PC-9 (cell line): ENCODE results near the gene SARNP. TPM values are rescaled to one million over a fixed set of nuclear protein-coding genes. Genes with fewer than 3 reads are reported as not detected.

ENCODE experiments used
- BruUV-seq: library from RNA; stranded (reverse); fragments of 400-500 nt; replicated peaks from 2 replicates; lab custom pipeline; 2021; lab: Mats Ljungman, UMichigan
- CTCF ChIA-PET: fragments of 300-600 bp; sonication (Branson Sonifier 250); formaldehyde crosslinking; loops from one replicate; lab custom pipeline; 2022; ENCODE audit warnings: antibody characterized with exemption; lab: Charles Lee
- POLR2A ChIA-PET: fragments of 300-600 bp; sonication (Branson Sonifier 250); formaldehyde crosslinking; loops from one replicate; lab custom pipeline; 2022; ENCODE audit warnings: antibody characterized with exemption; ENCODE audit not compliant: unreplicated experiment; lab: Charles Lee
- DNase-seq, 2 experiments: peaks; one replicate each; pipeline versions ENCODE4 v3.0.0 to v3.0.0-alpha.2; 2015 to 2022; ENCODE audit warnings: mixed read lengths in 1 of 2
- H2AFZ ChIP-seq: fragments of 200-600 bp; sonication (generic); 2 replicates; pipeline ENCODE4 v1.8.1; 2017; ENCODE audit warnings: antibody characterized with exemption
- H3F3A ChIP-seq: fragments of 200-600 bp; sonication (generic); 2 replicates; pipeline ENCODE4 v1.8.1; 2017; ENCODE audit warnings: antibody characterized with exemption, mild to moderate bottlenecking, low read depth; ENCODE audit not compliant: insufficient read depth
- H3K27ac ChIP-seq: fragments of 200-600 bp; sonication (generic); 2 replicates; pipeline ENCODE4 v1.6.1; 2016; ENCODE audit warnings: mixed run types
- H3K27me3 ChIP-seq: fragments of 200-600 bp; sonication (generic); 2 replicates; pipeline ENCODE4 v1.6.1; 2016; ENCODE audit warnings: low read depth, mixed run types; ENCODE audit not compliant: insufficient read depth
- H3K36me3 ChIP-seq: fragments of 200-600 bp; sonication (generic); 2 replicates; pipeline ENCODE4 v1.6.1; 2016; ENCODE audit warnings: low read depth, mixed run types
- H3K4me1 ChIP-seq: fragments of 200-600 bp; sonication (generic); replicated peaks from 2 replicates; pipeline ENCODE4 v1.6.1; 2016; ENCODE audit warnings: mixed run types; ENCODE audit not compliant: insufficient read depth
- H3K4me2 ChIP-seq: fragments of 200-600 bp; sonication (generic); 2 replicates; pipeline ENCODE4 v1.6.1; 2017; ENCODE audit warnings: mixed run types
- H3K4me3 ChIP-seq: fragments of 200-600 bp; sonication (generic); 2 replicates; pipeline ENCODE4 v1.6.1; 2016; ENCODE audit warnings: mixed run types
- H3K79me2 ChIP-seq: fragments of 200-600 bp; sonication (generic); 2 replicates; pipeline ENCODE4 v1.6.1; 2017; ENCODE audit warnings: low read depth, mixed run types
- H3K9me2 ChIP-seq: fragments of 200-600 bp; sonication (generic); 2 replicates; pipeline ENCODE4 v1.8.1; 2017; ENCODE audit warnings: mild to moderate bottlenecking; ENCODE audit not compliant: insufficient read depth
- H3K9me3 ChIP-seq: fragments of 200-600 bp; sonication (generic); 2 replicates; pipeline ENCODE4 v1.8.1; 2016; ENCODE audit warnings: low read depth; ENCODE audit not compliant: insufficient read depth
- H4K20me1 ChIP-seq: fragments of 200-600 bp; sonication (generic); 2 replicates; pipeline ENCODE4 v1.8.1; 2017; ENCODE audit not compliant: insufficient read depth
- EZH2 ChIP-seq: fragments of 200-600 bp; sonication (generic); IDR thresholded peaks from 2 replicates; pipeline ENCODE4 v1.8.0; 2017; ENCODE audit warnings: antibody characterized with exemption, low read depth
- intact Hi-C: fragments of 100-400 bp; cut with micrococcal nuclease; formaldehyde crosslinking; loops from one replicate; pipeline ENCODE4 v1.10.0; 2022; ENCODE audit not compliant: unreplicated experiment
- total RNA-seq: library from RNA; stranded (reverse); gene quantifications from 2 replicates; pipeline ENCODE4 v1.2.3, GENCODE V29; 2021
- TF ChIP-seq, protein P1 (sequence below): fragments of 200-600 bp; sonication (generic); conservative IDR thresholded peaks from 2 replicates; pipeline ENCODE4 v1.6.1; 2017; ENCODE audit warnings: mixed run types, antibody characterized with exemption, mild to moderate bottlenecking, moderate library complexity

The SARNP gene
- total RNA-seq, 1 experiment from 2014 or later: 74.8 TPM

DNA sequence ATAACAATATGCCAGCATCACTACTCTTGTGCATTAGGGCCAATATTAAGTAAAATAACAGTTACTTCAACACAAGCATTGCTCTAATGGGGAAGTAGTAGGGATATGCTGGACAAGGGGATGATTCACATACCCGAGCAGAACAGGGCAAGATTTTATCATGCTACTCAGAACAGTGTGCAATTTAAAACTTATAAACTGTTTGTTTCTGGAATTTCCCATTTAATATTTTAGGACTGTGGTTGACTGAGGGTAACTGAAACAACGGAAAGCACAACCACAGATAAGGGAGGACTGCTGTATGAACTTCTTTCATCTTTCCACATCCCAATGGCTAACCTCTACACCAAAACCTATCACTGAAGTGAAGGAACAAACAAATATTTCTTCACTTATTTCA, 36.8 kb downstream of the SARNP start:
- no peaks in the 10 kb centered on the region for H3K4me1 ChIP-seq
- POLR2A ChIA-PET: no interaction called here
- H3F3A ChIP-seq: no peaks in the 10 kb centered on the region; the same call in 1 of the 2 replicates
- no peaks in the 10 kb centered on the region; the same call in none of the 2 replicates for H4K20me1 ChIP-seq
- H2AFZ ChIP-seq: no peak overlapping the region
- peaks cover 28% of the 10 kb centered on the region; the same call in 1 of the 2 replicates for H3K36me3 ChIP-seq
- intact Hi-C loops: no loop called here
- H3K4me2 ChIP-seq: no peak overlapping the region
- no TSS peak for BruUV-seq
- H3K79me2 ChIP-seq: no peaks in the 10 kb centered on the region
- no peak overlapping the region for H3K4me3 ChIP-seq
- H3K27ac ChIP-seq: no peak overlapping the region
- H3K9me2 ChIP-seq: no peaks in the 10 kb centered on the region
- CTCF ChIA-PET: no interaction called here
- DNase-seq: no peak
- TF ChIP-seq, protein P1, sequence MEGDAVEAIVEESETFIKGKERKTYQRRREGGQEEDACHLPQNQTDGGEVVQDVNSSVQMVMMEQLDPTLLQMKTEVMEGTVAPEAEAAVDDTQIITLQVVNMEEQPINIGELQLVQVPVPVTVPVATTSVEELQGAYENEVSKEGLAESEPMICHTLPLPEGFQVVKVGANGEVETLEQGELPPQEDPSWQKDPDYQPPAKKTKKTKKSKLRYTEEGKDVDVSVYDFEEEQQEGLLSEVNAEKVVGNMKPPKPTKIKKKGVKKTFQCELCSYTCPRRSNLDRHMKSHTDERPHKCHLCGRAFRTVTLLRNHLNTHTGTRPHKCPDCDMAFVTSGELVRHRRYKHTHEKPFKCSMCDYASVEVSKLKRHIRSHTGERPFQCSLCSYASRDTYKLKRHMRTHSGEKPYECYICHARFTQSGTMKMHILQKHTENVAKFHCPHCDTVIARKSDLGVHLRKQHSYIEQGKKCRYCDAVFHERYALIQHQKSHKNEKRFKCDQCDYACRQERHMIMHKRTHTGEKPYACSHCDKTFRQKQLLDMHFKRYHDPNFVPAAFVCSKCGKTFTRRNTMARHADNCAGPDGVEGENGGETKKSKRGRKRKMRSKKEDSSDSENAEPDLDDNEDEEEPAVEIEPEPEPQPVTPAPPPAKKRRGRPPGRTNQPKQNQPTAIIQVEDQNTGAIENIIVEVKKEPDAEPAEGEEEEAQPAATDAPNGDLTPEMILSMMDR: no peak
- no peak for TF ChIP-seq EZH2
- H3K27me3 ChIP-seq: no peaks in the 10 kb centered on the region
- no peaks in the 10 kb centered on the region for H3K9me3 ChIP-seq

DNA sequence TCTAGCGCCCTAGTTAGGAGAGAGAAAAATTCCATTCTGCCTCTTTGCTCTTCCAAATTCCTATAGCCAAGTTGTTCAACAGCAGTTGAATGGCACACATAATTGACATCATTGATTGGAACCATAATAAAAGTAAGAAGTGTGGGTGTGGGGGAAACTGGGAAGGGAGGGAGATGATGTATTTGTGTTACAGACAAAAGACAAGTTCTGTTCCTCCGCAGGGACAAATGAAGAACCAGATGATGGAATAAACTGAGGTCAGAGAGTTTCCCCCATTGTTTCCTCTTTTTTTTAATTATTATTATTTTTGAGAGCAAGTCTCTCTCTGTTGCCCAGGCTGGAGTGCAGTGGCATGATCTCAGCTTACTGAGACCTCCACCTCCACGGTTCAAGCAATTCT, 39.7 kb downstream of the SARNP start:
- no TSS peak for BruUV-seq
- Histone ChIP-seq H3K27ac (no peak overlapping the region), H3F3A (no peaks in the 10 kb centered on the region), H3K4me3 (no peak overlapping the region), H3K4me2 (no peak overlapping the region), H3K27me3 (no peaks in the 10 kb centered on the region), H2AFZ (no peak overlapping the region), H3K9me2 (no peaks in the 10 kb centered on the region), H3K4me1 (no peaks in the 10 kb centered on the region), H4K20me1 (no peaks in the 10 kb centered on the region; the same call in 1 of the 2 replicates), H3K79me2 (no peaks in the 10 kb centered on the region), H3K36me3 (0 out of 2 replicates have a peak, but pooled peaks cover 14% of the 10 kb centered on the region), H3K9me3 (no peaks in the 10 kb centered on the region)
- no peak for TF ChIP-seq EZH2
- TF ChIP-seq, protein P1: no peak
- intact Hi-C loops: no loop called here
- CTCF ChIA-PET: no interaction called here
- DNase-seq: no peak
- POLR2A ChIA-PET: no interaction called here

DNA sequence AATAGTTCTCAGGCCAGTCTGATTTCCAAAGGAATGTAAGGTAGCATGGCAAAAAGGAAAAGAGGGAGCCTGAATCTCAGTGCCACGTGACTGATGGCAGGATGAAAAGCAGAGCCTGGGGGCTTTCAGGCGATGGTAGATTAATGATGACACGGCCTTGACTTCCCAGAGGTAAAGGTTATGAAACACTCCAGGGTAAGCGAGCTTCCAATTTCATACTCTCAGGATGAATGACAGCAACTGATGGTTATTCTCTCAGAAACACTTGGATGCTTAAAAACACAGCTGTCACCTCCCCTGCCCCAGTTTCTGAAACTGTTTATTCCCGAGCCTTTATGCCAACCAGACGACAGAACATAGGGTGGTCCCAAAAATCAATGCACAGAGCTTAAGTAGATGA, 45.8 kb downstream of the SARNP start:
- no peaks in the 10 kb centered on the region for H3K9me3 ChIP-seq
- CTCF ChIA-PET: interaction anchor here (0.6 kb wide), 1 partner anchor 279 kb away, joined by 4 read pairs; no protein-coding TSS in a partner anchor
- no peak overlapping the region for H3K27ac ChIP-seq
- no peaks in the 10 kb centered on the region for H3K9me2 ChIP-seq
- H2AFZ ChIP-seq: no peak overlapping the region
- no peaks in the 10 kb centered on the region for H3K4me1 ChIP-seq
- peaks cover 2% of the 10 kb centered on the region; the same call in 1 of the 2 replicates for H4K20me1 ChIP-seq
- no peaks in the 10 kb centered on the region for H3F3A ChIP-seq
- intact Hi-C loops: no loop called here
- no TSS peak for BruUV-seq
- POLR2A ChIA-PET: no interaction called here
- TF ChIP-seq EZH2: no peak
- TF ChIP-seq, protein P1: no peak
- no peak overlapping the region for H3K4me2 ChIP-seq
- no peak for DNase-seq
- no peaks in the 10 kb centered on the region for H3K79me2 ChIP-seq
- 0 out of 2 replicates have a peak, but pooled peaks cover 7% of the 10 kb centered on the region for H3K36me3 ChIP-seq
- H3K4me3 ChIP-seq: no peak overlapping the region
- H3K27me3 ChIP-seq: no peaks in the 10 kb centered on the region
